Parathyroid adenoma (tissue), 2 donors: ENCODE results near the gene SHMT1.

Experiments used
- H2AFZ ChIP-seq: fragments of 300-600 bp; sonication (generic); one replicate; pipeline ENCODE4 v1.7.0; 2017; ENCODE audit warnings: antibody characterized with exemption, mild to moderate bottlenecking
- H3K27ac ChIP-seq: fragments of 300-600 bp; sonication (generic); one replicate; pipeline ENCODE4 v1.7.0; 2017
- H3K27me3 ChIP-seq: fragments of 300-600 bp; sonication (generic); one replicate; pipeline ENCODE4 v1.7.0; 2017; ENCODE audit warnings: low read length; ENCODE audit not compliant: control insufficient read depth, insufficient read depth
- H3K36me3 ChIP-seq: fragments of 300-600 bp; sonication (generic); one replicate; pipeline ENCODE4 v1.7.0; 2017; ENCODE audit warnings: low read length; ENCODE audit not compliant: control insufficient read depth, insufficient read depth
- H3K4me1 ChIP-seq: fragments of 300-600 bp; sonication (generic); one replicate; pipeline ENCODE4 v1.7.0; 2017; ENCODE audit warnings: control low read depth
- H3K4me2 ChIP-seq: fragments of 300-600 bp; sonication (generic); one replicate; pipeline ENCODE4 v1.7.0; 2017; ENCODE audit warnings: low read length
- H3K4me3 ChIP-seq: fragments of 300-600 bp; sonication (generic); one replicate; pipeline ENCODE4 v1.7.0; 2017; ENCODE audit warnings: low read depth, low read length
- H3K79me2 ChIP-seq: fragments of 300-600 bp; sonication (generic); one replicate; pipeline ENCODE4 v1.7.0; 2017; ENCODE audit warnings: control low read depth
- H3K9ac ChIP-seq: fragments of 300-600 bp; sonication (generic); one replicate; pipeline ENCODE4 v1.7.0; 2017; ENCODE audit warnings: mild to moderate bottlenecking
- H3K9me3 ChIP-seq: fragments of 300-600 bp; sonication (generic); one replicate; pipeline ENCODE4 v1.7.0; 2017; ENCODE audit warnings: low read length; ENCODE audit not compliant: control insufficient read depth
- TF ChIP-seq, protein P1 (sequence below): fragments of 300-600 bp; sonication (generic); IDR thresholded peaks from one replicate; pipeline ENCODE4 v1.7.0; 2017; ENCODE audit warnings: antibody characterized with exemption, mild to moderate bottlenecking
- donor health status: primary hyperparathyroidism.

Gene SHMT1

DNA sequence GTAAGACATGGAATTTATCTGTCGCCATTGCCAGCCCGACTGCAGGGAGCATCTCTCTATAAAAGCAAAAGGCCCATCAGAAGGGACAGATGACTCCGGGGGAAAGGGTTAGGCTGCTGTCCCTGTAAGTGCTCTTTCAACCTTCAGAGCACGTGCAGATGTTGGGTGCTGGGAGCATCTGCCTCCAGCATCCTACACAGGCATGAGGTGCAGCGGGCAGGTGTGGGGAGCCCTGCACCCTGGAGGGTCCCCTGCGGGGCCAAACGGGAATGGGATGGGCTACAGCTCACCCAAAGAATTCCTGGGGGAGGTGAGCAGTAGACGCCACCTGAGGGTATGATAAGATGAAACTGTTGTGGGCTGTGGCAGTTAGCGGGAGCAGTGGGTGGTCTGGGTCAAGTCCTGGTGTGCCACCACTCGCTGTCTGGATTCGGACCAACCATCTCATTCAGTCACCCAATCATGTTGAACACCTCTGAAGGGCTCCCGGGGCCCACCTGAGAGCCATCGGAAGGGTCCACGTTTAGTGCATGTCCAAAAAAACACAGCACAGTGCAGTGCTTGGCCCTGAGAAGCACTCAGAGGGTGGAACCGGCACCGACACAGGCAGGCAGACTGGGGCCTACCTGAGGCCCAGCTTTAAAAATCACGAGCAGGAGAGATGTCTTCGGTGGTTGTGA is 44.4 kb downstream of the SHMT1 start:
- H3K36me3 ChIP-seq, result no peaks in the 10 kb centered on the region
- no peak overlapping the region for H2AFZ ChIP-seq
- H3K4me2 ChIP-seq, result no peak overlapping the region
- no peaks in the 10 kb centered on the region for H3K9me3 ChIP-seq
- peaks cover 14% of the 10 kb centered on the region for H3K4me1 ChIP-seq
- peaks cover 68% of the 10 kb centered on the region for H3K79me2 ChIP-seq
- no peak overlapping the region for H3K9ac ChIP-seq
- H3K27ac ChIP-seq, result no peak overlapping the region
- H3K27me3 ChIP-seq, result no peaks in the 10 kb centered on the region
- no peak overlapping the region for H3K4me3 ChIP-seq
- TF ChIP-seq, protein P1, sequence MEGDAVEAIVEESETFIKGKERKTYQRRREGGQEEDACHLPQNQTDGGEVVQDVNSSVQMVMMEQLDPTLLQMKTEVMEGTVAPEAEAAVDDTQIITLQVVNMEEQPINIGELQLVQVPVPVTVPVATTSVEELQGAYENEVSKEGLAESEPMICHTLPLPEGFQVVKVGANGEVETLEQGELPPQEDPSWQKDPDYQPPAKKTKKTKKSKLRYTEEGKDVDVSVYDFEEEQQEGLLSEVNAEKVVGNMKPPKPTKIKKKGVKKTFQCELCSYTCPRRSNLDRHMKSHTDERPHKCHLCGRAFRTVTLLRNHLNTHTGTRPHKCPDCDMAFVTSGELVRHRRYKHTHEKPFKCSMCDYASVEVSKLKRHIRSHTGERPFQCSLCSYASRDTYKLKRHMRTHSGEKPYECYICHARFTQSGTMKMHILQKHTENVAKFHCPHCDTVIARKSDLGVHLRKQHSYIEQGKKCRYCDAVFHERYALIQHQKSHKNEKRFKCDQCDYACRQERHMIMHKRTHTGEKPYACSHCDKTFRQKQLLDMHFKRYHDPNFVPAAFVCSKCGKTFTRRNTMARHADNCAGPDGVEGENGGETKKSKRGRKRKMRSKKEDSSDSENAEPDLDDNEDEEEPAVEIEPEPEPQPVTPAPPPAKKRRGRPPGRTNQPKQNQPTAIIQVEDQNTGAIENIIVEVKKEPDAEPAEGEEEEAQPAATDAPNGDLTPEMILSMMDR, result no peak

DNA sequence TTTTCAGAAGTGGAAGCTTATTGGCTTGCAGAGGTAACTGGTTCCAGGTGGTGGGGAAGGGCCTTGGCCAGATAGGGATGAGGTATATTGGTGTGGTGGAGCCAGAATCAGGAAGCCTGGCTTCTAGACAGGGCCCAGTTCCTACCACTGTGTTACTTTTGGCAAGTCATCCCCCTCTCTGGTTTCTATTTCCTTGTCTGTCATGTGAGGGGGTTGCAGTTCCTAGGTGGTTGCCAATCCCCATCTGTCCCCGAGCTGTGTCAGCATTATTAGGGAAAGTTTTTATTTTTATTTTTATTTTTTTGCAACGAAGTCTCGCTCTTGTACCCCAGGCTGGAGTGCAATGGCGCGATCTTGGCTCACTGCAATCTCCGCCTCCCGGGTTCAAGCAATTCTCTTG is 45.2 kb downstream of the SHMT1 start:
- Histone ChIP-seq H3K36me3 (no peaks in the 10 kb centered on the region), H3K4me2 (no peak overlapping the region), H3K27me3 (no peaks in the 10 kb centered on the region), H3K4me3 (no peak overlapping the region), H3K79me2 (peaks cover 66% of the 10 kb centered on the region), H3K4me1 (peaks cover 14% of the 10 kb centered on the region), H3K9me3 (no peaks in the 10 kb centered on the region), H3K27ac (no peak overlapping the region), H2AFZ (no peak overlapping the region), H3K9ac (no peak overlapping the region)
- TF ChIP-seq, protein P1, result no peak

DNA sequence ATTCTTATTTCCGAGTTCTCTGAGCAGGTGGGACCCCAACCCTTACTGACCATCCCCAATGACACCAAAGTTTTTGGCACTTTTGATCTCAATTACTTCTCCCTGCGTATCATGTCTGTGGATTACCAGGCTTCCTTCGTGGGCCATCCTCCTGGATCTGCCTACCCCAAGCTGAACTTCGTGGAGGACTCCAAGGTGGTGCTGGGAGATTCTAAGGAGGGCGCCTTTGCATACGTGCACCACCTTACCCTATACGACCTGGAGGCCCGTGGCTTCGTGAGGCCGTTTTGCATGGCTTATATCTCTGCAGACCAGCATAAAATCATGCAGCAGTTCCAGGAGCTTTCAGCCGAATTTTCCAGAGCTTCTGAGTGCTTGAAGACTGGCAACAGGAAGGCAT is 47.4 kb downstream of the SHMT1 start:
- Histone ChIP-seq H3K4me2 (peak overlapping the region; percentile 97), H3K4me3 (peak overlapping the region; percentile 94), H3K27me3 (no peaks in the 10 kb centered on the region), H3K9ac (no peak overlapping the region), H3K79me2 (peaks cover 69% of the 10 kb centered on the region), H2AFZ (no peak overlapping the region), H3K9me3 (no peaks in the 10 kb centered on the region), H3K27ac (peak overlapping the region; percentile 86), H3K4me1 (peaks cover 14% of the 10 kb centered on the region), H3K36me3 (no peaks in the 10 kb centered on the region)
- TF ChIP-seq, protein P1, result no peak

DNA sequence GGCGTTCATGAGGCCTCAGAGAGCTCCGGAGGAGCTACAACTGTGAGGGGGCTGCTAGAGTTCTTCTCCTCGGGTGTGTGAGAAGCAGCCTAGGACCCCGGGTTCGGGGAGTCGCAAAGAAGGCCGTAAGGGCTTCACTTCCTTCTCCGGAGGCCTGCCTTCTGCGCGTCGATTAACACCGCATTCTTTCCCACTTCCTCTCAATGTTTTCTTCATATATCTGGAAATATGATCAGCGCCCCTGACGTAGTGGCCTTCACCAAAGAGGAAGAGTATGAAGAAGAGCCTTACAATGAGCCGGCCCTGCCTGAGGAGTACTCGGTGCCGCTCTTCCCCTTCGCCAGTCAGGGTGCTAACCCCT is 47.8 kb downstream of the SHMT1 start:
- Histone ChIP-seq H3K9ac (peak overlapping the region; percentile 55), H3K79me2 (peaks cover 64% of the 10 kb centered on the region), H3K27me3 (no peaks in the 10 kb centered on the region), H3K4me1 (peaks cover 14% of the 10 kb centered on the region), H3K4me3 (peak overlapping the region; percentile 94), H3K4me2 (peak overlapping the region; percentile 97), H3K36me3 (no peaks in the 10 kb centered on the region), H3K9me3 (no peaks in the 10 kb centered on the region), H2AFZ (peak overlapping the region; percentile 87), H3K27ac (peak overlapping the region; percentile 86)
- TF ChIP-seq, protein P1, result no peak
